Central memory CD8-positive, alpha-beta T cell (primary cell): ENCODE results near the gene ZBTB16.

Experiments
- ATAC-seq: fragments of 150-1000 bp; cut with Tn5 transposase; replicated peaks from 2 replicates; pipeline ENCODE4 v1.10.0; 2022; ENCODE audit warnings: mild to moderate bottlenecking, moderate FRiP score, moderate number of reproducible peaks; ENCODE audit not compliant: poor library complexity, severe bottlenecking; ENCODE audit errors: extremely low read depth
- DNase-seq, 2 donors: peaks; one replicate each; pipeline ENCODE4 v3.0.0; 2021; ENCODE audit warnings: low spot score in 2 of 2
- H3K27ac Mint-ChIP-seq: one replicate; pipeline ENCODE4 v1.8.0; 2022; ENCODE audit warnings: low read depth, mild to moderate bottlenecking, moderate library complexity, mixed read lengths
- H3K27me3 Mint-ChIP-seq: one replicate; pipeline ENCODE4 v1.8.0; 2022; ENCODE audit warnings: mixed read lengths
- H3K36me3 Mint-ChIP-seq: one replicate; pipeline ENCODE4 v1.8.0; 2022; ENCODE audit warnings: mild to moderate bottlenecking, moderate library complexity, mixed read lengths; ENCODE audit not compliant: insufficient read depth
- H3K4me1 Mint-ChIP-seq: one replicate; pipeline ENCODE4 v1.8.0; 2022; ENCODE audit warnings: mixed read lengths
- H3K4me3 Mint-ChIP-seq: one replicate; pipeline ENCODE4 v1.8.0; 2022; ENCODE audit warnings: mild to moderate bottlenecking, moderate library complexity, mixed read lengths
- H3K9me3 Mint-ChIP-seq: one replicate; pipeline ENCODE4 v1.8.0; 2022; ENCODE audit warnings: mixed read lengths

ZBTB16 gene, protein sequence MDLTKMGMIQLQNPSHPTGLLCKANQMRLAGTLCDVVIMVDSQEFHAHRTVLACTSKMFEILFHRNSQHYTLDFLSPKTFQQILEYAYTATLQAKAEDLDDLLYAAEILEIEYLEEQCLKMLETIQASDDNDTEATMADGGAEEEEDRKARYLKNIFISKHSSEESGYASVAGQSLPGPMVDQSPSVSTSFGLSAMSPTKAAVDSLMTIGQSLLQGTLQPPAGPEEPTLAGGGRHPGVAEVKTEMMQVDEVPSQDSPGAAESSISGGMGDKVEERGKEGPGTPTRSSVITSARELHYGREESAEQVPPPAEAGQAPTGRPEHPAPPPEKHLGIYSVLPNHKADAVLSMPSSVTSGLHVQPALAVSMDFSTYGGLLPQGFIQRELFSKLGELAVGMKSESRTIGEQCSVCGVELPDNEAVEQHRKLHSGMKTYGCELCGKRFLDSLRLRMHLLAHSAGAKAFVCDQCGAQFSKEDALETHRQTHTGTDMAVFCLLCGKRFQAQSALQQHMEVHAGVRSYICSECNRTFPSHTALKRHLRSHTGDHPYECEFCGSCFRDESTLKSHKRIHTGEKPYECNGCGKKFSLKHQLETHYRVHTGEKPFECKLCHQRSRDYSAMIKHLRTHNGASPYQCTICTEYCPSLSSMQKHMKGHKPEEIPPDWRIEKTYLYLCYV

DNA sequence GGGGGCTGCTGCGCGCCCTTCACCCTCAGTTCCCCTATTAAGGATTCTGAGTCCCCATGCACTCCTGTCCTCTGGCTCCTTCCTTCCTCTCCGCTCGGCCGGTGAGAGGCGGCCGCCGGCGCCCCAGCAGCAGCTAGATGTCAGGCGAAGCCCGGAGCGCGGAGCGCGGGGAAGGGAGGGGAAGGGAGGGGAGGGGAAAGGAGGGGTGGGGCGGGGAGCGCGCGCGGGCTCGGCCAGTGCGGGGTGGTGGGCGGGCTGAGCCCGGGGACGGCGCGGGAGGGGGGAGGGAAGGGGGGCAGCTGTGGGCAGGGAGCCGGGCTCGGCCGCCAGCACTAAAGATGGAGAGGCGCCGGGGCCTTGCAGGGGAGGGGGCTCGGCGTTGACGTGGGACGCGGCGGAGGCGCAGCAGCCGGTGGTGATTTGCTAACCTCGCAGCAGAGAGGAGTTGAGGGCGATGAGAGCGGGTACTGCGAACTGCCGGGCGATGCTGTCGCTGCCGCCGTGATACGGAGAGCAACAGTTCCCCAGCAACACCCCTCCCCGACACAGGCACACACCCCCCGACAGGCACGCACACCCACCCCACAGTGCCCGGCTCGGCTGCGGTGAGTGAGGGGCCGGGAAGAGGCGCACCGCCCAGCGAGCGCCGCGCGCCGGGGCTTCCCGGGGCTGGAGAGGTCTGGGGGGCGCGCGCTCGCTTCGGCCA lies at the start of gene ZBTB16:
Gene ZBTB16, plus strand, starts transcription at position 434 of the 706 bp plus-strand sequence. CDS start 3,590 bp downstream, outside the sequence.
- ATAC-seq (peak; percentile 48), DNase-seq (no peak)
- Mint-ChIP-seq H3K27ac (peak within 1 kb of the TSS; percentile 64), H3K36me3 (peaks cover 8% of the 10 kb centered on the region), H3K27me3 (peaks cover 35% of the 10 kb centered on the region), H3K9me3 (no peaks in the 10 kb centered on the region), H3K4me3 (peak within 1 kb of the TSS; percentile 86), H3K4me1 (peaks cover 13% of the 10 kb centered on the region)

DNA sequence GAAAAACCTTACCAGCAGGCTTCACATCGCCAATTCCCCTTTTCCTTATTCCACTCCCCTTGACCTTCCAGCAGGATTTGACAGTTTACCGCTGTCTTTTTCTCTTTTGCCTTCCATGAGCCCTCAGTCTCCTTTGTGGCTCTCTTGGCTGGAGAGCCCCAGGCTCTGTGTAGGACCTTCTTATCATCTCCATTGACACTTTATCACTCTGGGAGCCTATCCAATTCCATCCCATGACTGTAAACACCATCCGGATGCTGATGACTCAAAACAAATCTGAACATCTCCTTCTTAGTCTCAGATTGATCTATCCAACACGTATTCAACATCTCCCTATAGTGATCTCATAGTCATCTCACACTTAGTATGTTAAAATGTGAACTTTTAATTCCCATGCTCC lies 48.6 kb upstream of the ZBTB16 start:
- Mint-ChIP-seq H3K4me1 (no peaks in the 10 kb centered on the region), H3K4me3 (no peak overlapping the region), H3K27me3 (peaks cover 46% of the 10 kb centered on the region), H3K9me3 (no peaks in the 10 kb centered on the region), H3K36me3 (no peaks in the 10 kb centered on the region), H3K27ac (no peak overlapping the region)
- ATAC-seq (no peak), DNase-seq (no peak)

DNA sequence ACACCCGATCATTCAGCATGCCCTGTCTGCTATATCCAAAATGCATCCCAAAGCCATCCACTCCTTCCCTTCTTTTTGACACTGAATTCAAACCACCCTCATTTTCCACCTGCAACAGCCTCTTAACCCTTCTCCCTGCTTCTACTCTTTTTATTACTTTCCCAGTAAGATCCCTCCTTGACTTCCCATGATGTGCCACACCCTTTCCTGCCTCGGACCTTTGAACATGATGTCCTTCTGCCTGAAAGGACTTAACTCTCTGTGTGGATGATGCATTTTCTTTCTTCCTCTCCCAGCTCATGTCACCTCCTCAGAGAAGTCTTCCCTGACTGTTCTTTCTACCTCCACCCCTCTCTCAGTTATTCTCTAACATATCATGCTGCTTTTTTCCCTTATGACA lies 48.1 kb upstream of the ZBTB16 start:
- Mint-ChIP-seq H3K36me3 (no peaks in the 10 kb centered on the region), H3K27me3 (peaks cover 46% of the 10 kb centered on the region), H3K4me1 (no peaks in the 10 kb centered on the region), H3K4me3 (no peak overlapping the region), H3K9me3 (no peaks in the 10 kb centered on the region), H3K27ac (no peak overlapping the region)
- DNase-seq (no peak), ATAC-seq (no peak)

- no peak overlapping the region for H3K27ac Mint-ChIP-seq
- no peak for ATAC-seq
Observed at GRCh38 chr11:114015117-114015516, 44.4 kb upstream of the ZBTB16 start.

DNA sequence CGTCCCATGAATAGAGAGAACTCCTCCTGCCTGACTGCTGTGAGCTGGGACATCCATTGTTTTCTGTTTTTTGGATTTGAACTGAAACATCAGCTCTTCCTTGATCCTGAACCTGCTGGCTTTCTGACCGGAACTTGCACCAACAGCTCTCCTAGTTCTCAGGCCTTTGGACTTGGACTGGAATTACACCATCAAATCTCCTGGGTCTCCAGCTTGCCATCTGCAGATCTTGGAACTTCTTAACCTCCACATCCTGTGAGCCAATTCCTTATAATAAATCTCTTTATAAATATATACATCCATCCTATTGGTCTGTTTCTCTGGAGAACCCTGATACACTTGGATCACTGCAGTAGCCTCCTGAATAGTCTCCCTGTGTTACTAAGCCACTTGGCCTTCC lies 42.5 kb upstream of the ZBTB16 start:
- H3K36me3 Mint-ChIP-seq = no peaks in the 10 kb centered on the region
- no peak overlapping the region for H3K4me3 Mint-ChIP-seq
- no peaks in the 10 kb centered on the region for H3K9me3 Mint-ChIP-seq
- no peaks in the 10 kb centered on the region for H3K4me1 Mint-ChIP-seq
- no peak overlapping the region for H3K27ac Mint-ChIP-seq
- ATAC-seq (no peak), DNase-seq (no peak)
- H3K27me3 Mint-ChIP-seq = peaks cover 30% of the 10 kb centered on the region

More at GRCh38 chr11:114015117-114015516, 44.4 kb upstream of the ZBTB16 start:
- peaks cover 44% of the 10 kb centered on the region for H3K27me3 Mint-ChIP-seq
- DNase-seq = no peak
- H3K4me3 Mint-ChIP-seq = no peak overlapping the region
- no peaks in the 10 kb centered on the region for H3K4me1 Mint-ChIP-seq
- H3K36me3 Mint-ChIP-seq = no peaks in the 10 kb centered on the region
- no peaks in the 10 kb centered on the region for H3K9me3 Mint-ChIP-seq

- Mint-ChIP-seq H3K9me3 (no peaks in the 10 kb centered on the region), H3K36me3 (no peaks in the 10 kb centered on the region), H3K27ac (no peak overlapping the region), H3K27me3 (peaks cover 22% of the 10 kb centered on the region), H3K4me1 (no peaks in the 10 kb centered on the region), H3K4me3 (no peak overlapping the region)
- DNase-seq (no peak), ATAC-seq (no peak)
Observed at GRCh38 chr11:114017723-114018122, 41.8 kb upstream of the ZBTB16 start.

GRCh38 chr11:114019046-114019445 lies 40.5 kb upstream of the ZBTB16 start:
- Mint-ChIP-seq H3K27me3 (peaks cover 19% of the 10 kb centered on the region), H3K27ac (no peak overlapping the region), H3K9me3 (no peaks in the 10 kb centered on the region), H3K4me3 (no peak overlapping the region), H3K4me1 (no peaks in the 10 kb centered on the region), H3K36me3 (no peaks in the 10 kb centered on the region)
- ATAC-seq (no peak), DNase-seq (no peak)

GRCh38 chr11:114019574-114019973 lies 39.9 kb upstream of the ZBTB16 start:
- H3K36me3 Mint-ChIP-seq = no peaks in the 10 kb centered on the region
- H3K4me1 Mint-ChIP-seq = no peaks in the 10 kb centered on the region
- no peak overlapping the region for H3K4me3 Mint-ChIP-seq
- DNase-seq (no peak), ATAC-seq (no peak)
- no peak overlapping the region for H3K27ac Mint-ChIP-seq
- H3K9me3 Mint-ChIP-seq = no peaks in the 10 kb centered on the region
- peaks cover 18% of the 10 kb centered on the region for H3K27me3 Mint-ChIP-seq

- H3K27me3 Mint-ChIP-seq = peaks cover 37% of the 10 kb centered on the region
- no peaks in the 10 kb centered on the region for H3K4me1 Mint-ChIP-seq
- no peaks in the 10 kb centered on the region for H3K36me3 Mint-ChIP-seq
- H3K4me3 Mint-ChIP-seq = no peak overlapping the region
- ATAC-seq (no peak), DNase-seq (no peak)
- H3K9me3 Mint-ChIP-seq = no peaks in the 10 kb centered on the region
- H3K27ac Mint-ChIP-seq = no peak overlapping the region
Observed at GRCh38 chr11:114025329-114025907, 34.1 kb upstream of the ZBTB16 start.

GRCh38 chr11:114026355-114026754 lies 33.2 kb upstream of the ZBTB16 start:
- Mint-ChIP-seq H3K27ac (no peak overlapping the region), H3K4me1 (no peaks in the 10 kb centered on the region), H3K27me3 (peaks cover 47% of the 10 kb centered on the region), H3K4me3 (no peak overlapping the region), H3K36me3 (no peaks in the 10 kb centered on the region), H3K9me3 (no peaks in the 10 kb centered on the region)
- DNase-seq = no peak
- peak; percentile 40 for ATAC-seq

GRCh38 chr11:114027391-114027790 lies 32.1 kb upstream of the ZBTB16 start:
- H3K4me1 Mint-ChIP-seq = no peaks in the 10 kb centered on the region
- H3K36me3 Mint-ChIP-seq = no peaks in the 10 kb centered on the region
- H3K27ac Mint-ChIP-seq = no peak overlapping the region
- no peak overlapping the region for H3K4me3 Mint-ChIP-seq
- DNase-seq = no peak
- peaks cover 48% of the 10 kb centered on the region for H3K27me3 Mint-ChIP-seq
- no peak for ATAC-seq
- no peaks in the 10 kb centered on the region for H3K9me3 Mint-ChIP-seq

- Mint-ChIP-seq H3K4me3 (no peak overlapping the region), H3K9me3 (no peaks in the 10 kb centered on the region), H3K36me3 (no peaks in the 10 kb centered on the region), H3K27ac (no peak overlapping the region), H3K4me1 (no peaks in the 10 kb centered on the region), H3K27me3 (peaks cover 51% of the 10 kb centered on the region)
- ATAC-seq = no peak
- DNase-seq = no peak
Observed at GRCh38 chr11:114027926-114028325, 31.6 kb upstream of the ZBTB16 start.
